Thyroid gland (tissue), 4 donors: ENCODE data around the gene COL19A1. TPM values are rescaled to one million over a fixed set of nuclear protein-coding genes. Genes with fewer than 3 reads are reported as not detected.

ENCODE experiments used
- DNase-seq, 2 donors: peaks; one replicate each; pipeline ENCODE4 v3.0.0-alpha.2; 2019
- H3K27ac ChIP-seq, 3 donors: fragments of 200-600 bp; sonication (generic); 1 replicate in 2 of 3; 2 replicates in 1 of 3; pipeline ENCODE4 v1.5.1; 2016 to 2019; ENCODE audit warnings: mild to moderate bottlenecking in 1 of 3, moderate library complexity in 1 of 3
- H3K27me3 ChIP-seq: fragments of 200-600 bp; sonication (generic); one replicate; pipeline ENCODE4 v1.5.1; 2019
- H3K36me3 ChIP-seq, 2 donors: fragments of 200-600 bp; sonication (generic); one replicate each; pipeline ENCODE4 v1.5.1; 2016 to 2019
- H3K4me1 ChIP-seq, 2 donors: fragments of 200-600 bp; sonication (generic); one replicate each; pipeline ENCODE4 v1.5.1; 2017 to 2019
- H3K4me3 ChIP-seq, 3 donors: fragments of 200-600 bp; sonication (generic); replicated peaks in 1 of 3; 1 replicate in 2 of 3; 2 replicates in 1 of 3; pipeline ENCODE4 v1.5.1; 2016; ENCODE audit warnings: mild to moderate bottlenecking in 1 of 3
- H3K9me3 ChIP-seq: fragments of 200-600 bp; sonication (generic); one replicate; pipeline ENCODE4 v1.5.1; 2017
- CTCF ChIP-seq, 6 experiments: fragments of 200-600 bp in 3 of 6; fragments of 450-650 bp in 3 of 6; sonication (generic) in 3 of 6; IDR thresholded peaks; one replicate each; pipeline ENCODE4 v1.5.1; 2016 to 2019; ENCODE audit warnings: antibody characterized with exemption in 6 of 6, mild to moderate bottlenecking in 2 of 6, inconsistent platforms in 1 of 6, moderate library complexity in 1 of 6
- POLR2A ChIP-seq, 2 donors: fragments of 450-650 bp; IDR thresholded peaks; one replicate each; pipeline ENCODE4 v1.6.1; 2017; ENCODE audit warnings: antibody characterized with exemption in 2 of 2, mild to moderate bottlenecking in 2 of 2, moderate library complexity in 1 of 2
- WGBS, 2 donors: methylation state at CpG; one replicate each; pipeline ENCODE4 v1.1.5; 2017; 5-methylcytosine and 5-hydroxymethylcytosine counted together
- intact Hi-C: fragments of 100-400 bp; cut with DNase I; formaldehyde crosslinking; loops from one replicate; pipeline ENCODE4 v1.15.1; 2023
- total RNA-seq, 4 donors: library from RNA; depleted of rRNA; stranded (reverse); fragments of >200 nt; gene quantifications; one replicate each; pipeline ENCODE4 v1.2.3, GENCODE V29; 2016

Gene COL19A1
- total RNA-seq, 4 donors from 2014 or later = not detected

DNA sequence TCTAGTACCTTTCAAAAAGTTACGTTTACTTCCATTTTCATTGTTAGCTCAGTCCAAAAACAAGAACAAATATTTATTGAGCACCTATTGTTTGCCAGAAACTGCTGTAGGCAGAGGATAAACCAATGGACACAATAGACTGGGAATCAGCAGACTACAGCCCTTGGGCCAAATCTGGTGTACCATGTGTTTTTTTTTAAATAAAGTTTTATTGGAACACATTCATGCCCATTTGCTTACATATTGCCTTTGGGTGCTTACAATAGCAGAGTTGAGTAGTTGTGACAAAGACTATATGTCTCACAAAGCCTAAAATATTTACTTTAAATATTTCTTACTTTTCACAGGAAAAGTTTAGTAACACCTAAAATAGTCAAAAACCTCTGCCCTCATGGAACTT, 220.4 kb downstream of the COL19A1 start:
- Histone ChIP-seq H3K4me3 (no peak overlapping the region), H3K4me1 (no peaks in the 10 kb centered on the region), H3K27me3 (no peaks in the 10 kb centered on the region), H3K27ac (no peak overlapping the region), H3K9me3 (no peaks in the 10 kb centered on the region), H3K36me3 (no peaks in the 10 kb centered on the region)
- intact Hi-C loops = no loop called here
- 86% methylated on average over 1 of the region's 1 CpG for WGBS, 2 donors
- no peak for DNase-seq
- TF ChIP-seq CTCF (IDR thresholded peaks at IDR 0.05) (no peak), POLR2A (IDR thresholded peaks at IDR 0.05) (no peak)

- Histone ChIP-seq H3K9me3 (no peaks in the 10 kb centered on the region), H3K36me3 (no peaks in the 10 kb centered on the region), H3K4me1 (no peaks in the 10 kb centered on the region), H3K4me3 (no peak overlapping the region), H3K27me3 (no peaks in the 10 kb centered on the region), H3K27ac (no peak overlapping the region)
- intact Hi-C loops = no loop called here
- no peak for DNase-seq
- TF ChIP-seq CTCF (IDR thresholded peaks at IDR 0.05) (no peak), POLR2A (IDR thresholded peaks at IDR 0.05) (no peak)
- 84 to 95% methylated on average over 1 of the region's 1 CpG for WGBS, 2 donors
Measured at GRCh38 chr6:70094156-70094555, 227.8 kb downstream of the COL19A1 start.

- H3K27me3 ChIP-seq = no peaks in the 10 kb centered on the region
- DNase-seq = no peak
- WGBS, 2 donors = 76 to 82% methylated on average over 3 of the region's 3 CpGs
- H3K4me1 ChIP-seq = no peaks in the 10 kb centered on the region
- H3K36me3 ChIP-seq = no peaks in the 10 kb centered on the region
- no peak for TF ChIP-seq POLR2A (IDR thresholded peaks at IDR 0.05)
- TF ChIP-seq CTCF (IDR thresholded peaks at IDR 0.05) = no peak
- no peaks in the 10 kb centered on the region for H3K9me3 ChIP-seq
- intact Hi-C loops = no loop called here
- H3K4me3 ChIP-seq = no peak overlapping the region
- H3K27ac ChIP-seq = no peak overlapping the region
Measured at GRCh38 chr6:70099732-70100131, 233.4 kb downstream of the COL19A1 start.

- intact Hi-C loops = no loop called here
- TF ChIP-seq POLR2A (IDR thresholded peaks at IDR 0.05) (no peak), CTCF (IDR thresholded peaks at IDR 0.05) (peak in 3 of 6 experiments; percentile 10 to 31 (median 15))
- Histone ChIP-seq H3K4me1 (no peaks in the 10 kb centered on the region), H3K4me3 (no peak overlapping the region), H3K27ac (no peak overlapping the region), H3K27me3 (no peaks in the 10 kb centered on the region), H3K9me3 (no peaks in the 10 kb centered on the region), H3K36me3 (no peaks in the 10 kb centered on the region)
- 82 to 95% methylated on average over 1 of the region's 1 CpG for WGBS, 2 donors
- no peak for DNase-seq
Measured at GRCh38 chr6:70103798-70104197, 237.4 kb downstream of the COL19A1 start.

DNA sequence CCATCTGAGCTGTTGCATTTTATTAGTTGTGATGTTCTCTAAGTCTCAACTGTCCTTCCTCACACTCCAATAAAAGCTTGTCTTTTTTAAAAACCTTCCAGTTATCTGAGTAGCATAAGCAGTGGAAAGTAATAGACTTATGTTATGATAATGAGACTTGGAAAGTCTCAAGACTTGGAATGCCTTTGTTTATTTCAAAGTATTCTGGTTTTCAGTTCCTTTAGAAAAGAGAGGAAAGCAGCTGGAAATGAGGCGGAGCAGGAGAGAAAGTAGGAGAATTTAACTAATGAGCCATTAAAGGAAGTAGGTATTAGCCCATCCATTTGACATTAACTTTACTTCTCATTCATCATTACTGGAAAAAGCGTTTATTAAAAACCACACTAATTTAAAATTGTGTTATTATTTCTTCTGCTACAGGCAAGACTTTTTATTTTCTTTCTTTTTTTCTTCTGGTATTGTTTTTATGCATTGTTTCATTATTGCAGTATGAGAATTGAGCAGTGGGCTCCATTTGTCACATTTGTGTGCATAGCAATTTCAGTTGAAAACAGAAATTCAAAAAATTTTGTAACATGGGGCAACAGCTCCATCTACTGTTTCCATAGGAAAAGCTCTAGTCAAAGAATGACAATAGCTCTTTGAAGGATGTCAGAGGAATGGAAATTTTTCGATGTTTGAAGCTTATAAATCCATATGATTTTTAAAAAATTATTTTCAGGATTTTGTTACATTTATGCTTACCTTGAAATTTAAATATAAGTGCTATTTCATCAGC, 241.7 kb downstream of the COL19A1 start:
- no peaks in the 10 kb centered on the region for H3K36me3 ChIP-seq
- no peaks in the 10 kb centered on the region for H3K9me3 ChIP-seq
- H3K27ac ChIP-seq = no peak overlapping the region
- no peaks in the 10 kb centered on the region for H3K27me3 ChIP-seq
- no peaks in the 10 kb centered on the region for H3K4me1 ChIP-seq
- intact Hi-C loops = loop anchor here (5.0 kb wide), 1 partner anchor 271 kb away; no protein-coding TSS in a partner anchor
- TF ChIP-seq POLR2A (IDR thresholded peaks at IDR 0.05) (no peak), CTCF (IDR thresholded peaks at IDR 0.05) (peak; percentile 11 to 65 (median 43))
- WGBS, 2 donors = 57 to 60% methylated on average over 3 of the region's 3 CpGs
- no peak overlapping the region for H3K4me3 ChIP-seq
- no peak for DNase-seq
